OCI-LY3 (cell line): Measurements from ENCODE around the gene ARL4D.

ENCODE experiments used
- H2AFZ ChIP-seq: fragments of 200-600, 300-600 bp; shearing (Covaris generic); 2 replicates; pipeline ENCODE4 v1.6.0; 2014; ENCODE audit warnings: antibody characterized with exemption, low read depth, low read length
- H3K27ac ChIP-seq: fragments of 200-600, 300-600 bp; sonication (generic); 2 replicates; pipeline ENCODE4 v1.5.1; 2014; ENCODE audit warnings: mild to moderate bottlenecking, low read length, moderate library complexity, mixed read lengths
- H3K27me3 ChIP-seq: fragments of 200-600, 300-600 bp; sonication (generic); 2 replicates; pipeline ENCODE4 v1.6.1; 2014; ENCODE audit warnings: low read depth, low read length, mixed read lengths
- H3K36me3 ChIP-seq: fragments of 200-600, 300-600 bp; sonication (generic); replicated peaks from 2 replicates; pipeline ENCODE3; 2014; ENCODE audit warnings: low read depth, low read length, mixed read lengths
- H3K4me1 ChIP-seq: fragments of 300-600, 200-600 bp; sonication (generic); 2 replicates; pipeline ENCODE4 v1.6.1; 2014; ENCODE audit warnings: low read length, mixed read lengths
- H3K4me2 ChIP-seq: fragments of 200-600, 300-600 bp; sonication (generic); 2 replicates; pipeline ENCODE4 v1.6.1; 2014; ENCODE audit warnings: low read length, mixed read lengths
- H3K4me3 ChIP-seq: fragments of 300-600, 200-600 bp; sonication (generic); 2 replicates; pipeline ENCODE4 v1.5.1; 2014; ENCODE audit warnings: antibody characterized with exemption, mild to moderate bottlenecking, low read length, moderate library complexity
- H3K79me2 ChIP-seq: fragments of 300-600, 200-600 bp; shearing (Covaris generic); 2 replicates; pipeline ENCODE4 v1.6.1; 2014; ENCODE audit warnings: mild to moderate bottlenecking, low read length, mixed read lengths
- H3K9ac ChIP-seq: fragments of 300-600, 200-600 bp; shearing (Covaris generic); 2 replicates; pipeline ENCODE4 v1.6.0; 2014; ENCODE audit warnings: mild to moderate bottlenecking, low read length, moderate library complexity
- H3K9me3 ChIP-seq: fragments of 200-600, 300-600 bp; shearing (Covaris generic); 2 replicates; pipeline ENCODE4 v1.6.1; 2014; ENCODE audit warnings: low read length, mixed read lengths; ENCODE audit not compliant: insufficient read depth
- H4K20me1 ChIP-seq: fragments of 200-600, 300-600 bp; sonication (generic); 2 replicates; pipeline ENCODE4 v1.6.1; 2016; ENCODE audit warnings: low read length, mixed read lengths; ENCODE audit not compliant: insufficient read depth
- CTCF ChIP-seq: fragments of 200-600, 300-600 bp; sonication (generic); IDR thresholded peaks from 2 replicates; pipeline ENCODE4 v1.5.1; 2014; ENCODE audit warnings: antibody characterized with exemption, low read length, low read depth
- EZH2phosphoT487 ChIP-seq: fragments of 200-600 bp; shearing (Covaris generic); IDR thresholded peaks from 2 replicates; pipeline ENCODE4 v1.6.1; 2018; ENCODE audit warnings: antibody characterized with exemption, mixed run types, low read depth

Gene ARL4D

DNA sequence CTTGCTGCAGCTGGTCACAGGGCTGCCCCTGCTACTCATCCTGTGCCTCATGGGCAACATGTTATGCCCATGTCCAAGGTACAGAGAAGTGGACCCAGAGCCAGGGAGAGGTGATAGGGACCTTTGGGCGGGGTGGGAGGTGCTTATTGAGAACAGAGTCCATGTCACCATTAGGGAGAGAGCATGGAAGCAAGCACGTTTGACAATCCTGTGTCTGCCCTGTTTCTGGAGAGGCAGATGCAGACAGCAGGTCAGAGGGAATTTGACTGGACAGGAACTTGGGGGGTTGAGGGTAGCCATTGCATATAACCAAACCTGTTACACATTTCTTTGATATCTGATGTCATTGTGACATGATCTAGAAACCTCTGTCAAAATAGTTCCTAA lies 14.3 kb upstream of the ARL4D start:
- TF ChIP-seq EZH2phosphoT487 (no peak), CTCF (no peak)
- H2AFZ ChIP-seq, result no peak overlapping the region
- peaks cover 12% of the 10 kb centered on the region; the same call in 1 of the 2 replicates for H3K9me3 ChIP-seq
- no peak overlapping the region for H3K4me3 ChIP-seq
- no peak overlapping the region for H3K9ac ChIP-seq
- no peak overlapping the region for H3K27ac ChIP-seq
- H3K79me2 ChIP-seq, result no peaks in the 10 kb centered on the region
- H3K36me3 ChIP-seq, result no peaks in the 10 kb centered on the region
- H3K4me2 ChIP-seq, result no peak overlapping the region
- H4K20me1 ChIP-seq, result no peaks in the 10 kb centered on the region
- no peaks in the 10 kb centered on the region for H3K4me1 ChIP-seq
- peaks cover 11% of the 10 kb centered on the region; the same call in 1 of the 2 replicates for H3K27me3 ChIP-seq

DNA sequence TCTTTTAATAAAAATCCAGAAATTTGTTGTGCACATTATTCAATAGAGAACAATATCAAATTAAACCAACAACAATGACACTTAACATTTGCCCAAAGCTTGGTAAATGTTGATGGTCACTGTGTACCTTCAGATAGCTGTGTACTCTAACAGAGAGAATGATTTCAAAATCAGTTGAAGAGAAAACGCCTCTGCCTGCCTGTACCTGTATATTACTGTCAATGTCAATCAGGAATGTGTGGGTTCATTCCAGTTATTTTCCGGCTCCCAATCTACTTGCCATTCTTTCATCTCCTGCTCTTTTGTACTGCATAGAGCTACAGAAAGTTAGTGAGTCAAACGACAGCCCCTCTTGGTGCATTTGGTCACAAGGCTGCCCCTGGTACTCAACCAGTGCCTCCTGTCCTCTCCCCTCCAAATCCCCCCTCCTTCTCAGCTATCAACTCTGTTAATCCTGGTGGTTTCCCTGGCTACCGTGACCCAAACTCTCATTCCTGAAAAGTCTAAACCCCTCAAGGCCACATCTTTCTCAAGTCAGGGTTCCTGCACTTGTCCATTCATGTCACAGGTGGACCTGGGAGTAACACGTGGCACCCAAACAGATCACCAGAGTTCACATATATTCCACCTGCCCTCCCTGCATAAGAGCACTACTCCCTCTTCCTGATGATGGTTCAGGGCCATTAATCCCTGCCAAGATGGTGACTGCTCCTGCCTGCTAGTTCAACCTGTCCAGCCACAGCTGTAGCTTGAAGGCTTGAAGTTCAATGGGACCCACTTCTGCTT lies 13.6 kb upstream of the ARL4D start:
- H3K4me3 ChIP-seq, result no peak overlapping the region
- no peaks in the 10 kb centered on the region for H3K4me1 ChIP-seq
- H4K20me1 ChIP-seq, result no peaks in the 10 kb centered on the region
- H3K4me2 ChIP-seq, result no peak overlapping the region
- no peaks in the 10 kb centered on the region for H3K79me2 ChIP-seq
- no peak overlapping the region for H3K9ac ChIP-seq
- no peaks in the 10 kb centered on the region for H3K36me3 ChIP-seq
- no peak overlapping the region for H3K27ac ChIP-seq
- no peak overlapping the region for H2AFZ ChIP-seq
- H3K27me3 ChIP-seq, result peaks cover 11% of the 10 kb centered on the region; the same call in 1 of the 2 replicates
- TF ChIP-seq EZH2phosphoT487 (no peak), CTCF (no peak)
- H3K9me3 ChIP-seq, result peaks cover 7% of the 10 kb centered on the region; the same call in 1 of the 2 replicates

- H3K9me3 ChIP-seq, result no peaks in the 10 kb centered on the region
Measured at GRCh38 chr17:43388359-43389045, 10.3 kb upstream of the ARL4D start.

More at GRCh38 chr17:43388359-43389045, 10.3 kb upstream of the ARL4D start:
- peaks cover 11% of the 10 kb centered on the region; the same call in 1 of the 2 replicates for H3K27me3 ChIP-seq
- peak overlapping the region; percentile 97 for H2AFZ ChIP-seq
- TF ChIP-seq EZH2phosphoT487 (no peak), CTCF (no peak)
- no peak overlapping the region for H3K27ac ChIP-seq
- peak overlapping the region; percentile 81 for H3K4me2 ChIP-seq
- H3K4me3 ChIP-seq, result peak overlapping the region; percentile 78
- no peaks in the 10 kb centered on the region for H4K20me1 ChIP-seq
- H3K4me1 ChIP-seq, result no peaks in the 10 kb centered on the region
- H3K9ac ChIP-seq, result peak overlapping the region; percentile 50; the same call in 1 of the 2 replicates
- H3K36me3 ChIP-seq, result no peaks in the 10 kb centered on the region
- H3K79me2 ChIP-seq, result no peaks in the 10 kb centered on the region
